IMR-90 (cell line): ENCODE measurements around the gene AKT3. TPM values are rescaled to one million over a fixed set of nuclear protein-coding genes. Genes with fewer than 3 reads are reported as not detected.

Source experiments
- ATAC-seq: fragments of 200-7000 bp; cut with Tn5 transposase; 2 replicates; pipeline ENCODE4 v1.9.1; 2020; ENCODE audit warnings: low read depth, mild to moderate bottlenecking, moderate library complexity
- BruUV-seq: library from RNA; stranded (reverse); fragments of 400-500 nt; replicated peaks from 2 replicates; lab custom pipeline; 2021; lab: Mats Ljungman, UMichigan
- CTCF ChIA-PET: fragments of 300-600 bp; formaldehyde crosslinking; extraction: SDS; loops from one replicate; lab custom pipeline; 2021; ENCODE audit warnings: antibody characterized with exemption; lab: Yijun Ruan, JAX
- POLR2A ChIA-PET: fragments of 300-600 bp; sonication (Branson Sonifier 250); formaldehyde crosslinking; loops from one replicate; lab custom pipeline; 2022; ENCODE audit warnings: antibody characterized with exemption; ENCODE audit not compliant: unreplicated experiment; lab: Charles Lee
- DNase-seq: peaks from one replicate; pipeline ENCODE4 v3.0.0; 2013
- H2AFZ ChIP-seq: replicated peaks from 2 replicates; pipeline ENCODE3; 2013; ENCODE audit warnings: low read length, mild to moderate bottlenecking; ENCODE audit not compliant: poor library complexity
- H2AK5ac ChIP-seq: 2 replicates; pipeline ENCODE4 v1.6.1; 2013; ENCODE audit warnings: low read depth, low read length, inconsistent platforms
- H2AK9ac ChIP-seq: replicated peaks from 2 replicates; pipeline ENCODE3; 2013; ENCODE audit warnings: mild to moderate bottlenecking, low read depth, low read length, moderate library complexity; ENCODE audit not compliant: poor library complexity
- H2BK120ac ChIP-seq: 2 replicates; pipeline ENCODE4 v1.6.1; 2013; ENCODE audit warnings: low read depth, low read length, inconsistent platforms
- H2BK15ac ChIP-seq: 3 replicates; pipeline ENCODE4 v1.6.1; 2013; ENCODE audit warnings: low read depth, low read length, inconsistent platforms
- H2BK20ac ChIP-seq: 2 replicates; pipeline ENCODE4 v1.6.1; 2013; ENCODE audit warnings: low read depth, mild to moderate bottlenecking, inconsistent platforms, low read length, moderate library complexity
- H2BK5ac ChIP-seq: 2 replicates; pipeline ENCODE4 v1.6.1; 2013; ENCODE audit warnings: mild to moderate bottlenecking, low read depth, low read length, inconsistent platforms; ENCODE audit not compliant: poor library complexity, severe bottlenecking
- H3K14ac ChIP-seq: replicated peaks from 2 replicates; pipeline ENCODE4 v1.6.1; 2013; ENCODE audit warnings: low read depth, low read length, inconsistent platforms
- H3K18ac ChIP-seq: 2 replicates; pipeline ENCODE4 v1.6.1; 2013; ENCODE audit warnings: low read depth, low read length, control low read depth
- H3K23ac ChIP-seq: 2 replicates; pipeline ENCODE4 v1.6.1; 2013; ENCODE audit warnings: low read depth, low read length, inconsistent platforms
- H3K27ac ChIP-seq: 2 replicates; pipeline ENCODE4 v1.5.1; 2013; ENCODE audit warnings: mild to moderate bottlenecking, control low read depth, low read length; ENCODE audit not compliant: insufficient read depth
- H3K27me3 ChIP-seq: 2 replicates; pipeline ENCODE4 v1.6.1; 2013; ENCODE audit warnings: low read length; ENCODE audit not compliant: control insufficient read depth, insufficient read depth
- H3K36me3 ChIP-seq: 2 replicates; pipeline ENCODE4 v1.6.1; 2013; ENCODE audit warnings: low read length, mixed read lengths; ENCODE audit not compliant: control insufficient read depth, insufficient read depth
- H3K4ac ChIP-seq: 2 replicates; pipeline ENCODE4 v1.6.1; 2013; ENCODE audit warnings: low read depth, low read length, inconsistent platforms
- H3K4me1 ChIP-seq: 2 replicates; pipeline ENCODE4 v1.6.1; 2013; ENCODE audit warnings: low read length, mixed read lengths; ENCODE audit not compliant: control insufficient read depth, insufficient read depth
- H3K4me2 ChIP-seq: 2 replicates; pipeline ENCODE4 v1.6.1; 2013; ENCODE audit warnings: low read depth, mild to moderate bottlenecking, control low read depth, low read length, moderate library complexity
- H3K4me3 ChIP-seq: 2 replicates; pipeline ENCODE4 v1.5.1; 2013; ENCODE audit warnings: low read depth, mild to moderate bottlenecking, control low read depth, low read length, moderate library complexity; ENCODE audit not compliant: insufficient read depth
- H3K56ac ChIP-seq: 2 replicates; pipeline ENCODE4 v1.6.1; 2013; ENCODE audit warnings: low read length, inconsistent platforms; ENCODE audit not compliant: insufficient read depth; ENCODE audit errors: extremely low read depth
- H3K79me1 ChIP-seq, 2 experiments: 2 replicates each; pipeline ENCODE4 v1.6.1; 2013; ENCODE audit warnings: low read length in 2 of 2, inconsistent platforms in 1 of 2, low read depth in 1 of 2
- H3K9ac ChIP-seq: 2 replicates; pipeline ENCODE4 v1.6.1; 2013; ENCODE audit warnings: low read depth, low read length, control low read depth
- H3K9me1 ChIP-seq: 2 replicates; pipeline ENCODE4 v1.6.1; 2013; ENCODE audit warnings: low read length, inconsistent platforms; ENCODE audit not compliant: insufficient read depth
- H3K9me3 ChIP-seq: 2 replicates; pipeline ENCODE4 v1.6.1; 2013; ENCODE audit warnings: low read length; ENCODE audit not compliant: control insufficient read depth, insufficient read depth
- H4K20me1 ChIP-seq: 2 replicates; pipeline ENCODE4 v1.6.1; 2013; ENCODE audit warnings: low read length, inconsistent platforms; ENCODE audit not compliant: insufficient read depth
- H4K5ac ChIP-seq: 2 replicates; pipeline ENCODE4 v1.6.1; 2013; ENCODE audit warnings: mild to moderate bottlenecking, low read depth, low read length, control low read depth
- H4K8ac ChIP-seq, 2 experiments: 2 replicates each; pipeline ENCODE4 v1.6.1; 2013; ENCODE audit warnings: low read depth in 2 of 2, low read length in 2 of 2, control low read depth in 1 of 2, inconsistent platforms in 1 of 2
- H4K91ac ChIP-seq: 2 replicates; pipeline ENCODE4 v1.6.1; 2013; ENCODE audit warnings: low read depth, low read length, inconsistent platforms; ENCODE audit not compliant: insufficient read depth
- CEBPB ChIP-seq: IDR thresholded peaks from 2 replicates; pipeline ENCODE4 v1.6.1; 2012; ENCODE audit warnings: low read depth, low read length, improper control_type of control experiment
- FOS ChIP-seq: fragments of 150-350 bp; IDR thresholded peaks from 2 replicates; pipeline ENCODE4 v1.6.1; 2016; ENCODE audit warnings: low read depth, low read length
- MAFK ChIP-seq: IDR thresholded peaks from 2 replicates; pipeline ENCODE4 v1.6.1; 2012; ENCODE audit warnings: low read depth, low read length, improper control_type of control experiment
- RAD21 ChIP-seq: IDR thresholded peaks from 2 replicates; pipeline ENCODE4 v1.6.1; 2012; ENCODE audit warnings: low read length, improper control_type of control experiment
- WGBS, 2 experiments: methylation state at CpG; one replicate each; pipeline versions ENCODE4 v1.1.5 to v1.1.7; 2013; ENCODE audit warnings: missing lambda C conversion rate in 2 of 2; ENCODE audit not compliant: insufficient read length in 1 of 2; ENCODE audit errors: extremely low coverage in 2 of 2; 5-methylcytosine and 5-hydroxymethylcytosine counted together
- dilution Hi-C: fragments of 300-500 bp; cut with HindIII; formaldehyde crosslinking; loops from one replicate; pipeline ENCODE4 v1.14.3; 2018; ENCODE audit warnings: low sequenced_read_pairs; ENCODE audit not compliant: unreplicated experiment
- in situ Hi-C: fragments of 300-500 bp; cut with MboI; formaldehyde crosslinking; loops from 3 replicates; pipeline ENCODE4 v1.14.3; 2019; ENCODE audit warnings: low sequenced_read_pairs, inconsistent platforms, mixed read lengths
- intact Hi-C: fragments of 100-400 bp; cut with micrococcal nuclease; formaldehyde crosslinking; loops from 2 replicates; pipeline ENCODE4 v1.10.0; 2022
- polyA plus RNA-seq, 3 experiments: library from polyadenylated mRNA; depleted of rRNA; stranded (reverse); fragments of >200 nt; gene quantifications; 2 replicates each; pipeline ENCODE4 v1.2.3, GENCODE V29; 2012; ENCODE audit warnings: low replicate concordance in 1 of 3
- total RNA-seq: library from RNA; depleted of rRNA; stranded (reverse); fragments of >200 nt; gene quantifications from 2 replicates; pipeline ENCODE4 v1.2.3, GENCODE V29; 2012
- TF ChIP-seq, protein P1 (sequence below): conservative IDR thresholded peaks from 2 replicates; pipeline ENCODE4 v1.5.1; 2012; ENCODE audit warnings: mild to moderate bottlenecking, low read depth, low read length, improper control_type of control experiment

Gene AKT3
- total and polyA plus RNA-seq, 2 of the 4 experiments (the other 2 are of a cell fraction), result 15.2 to 19.4 TPM

DNA sequence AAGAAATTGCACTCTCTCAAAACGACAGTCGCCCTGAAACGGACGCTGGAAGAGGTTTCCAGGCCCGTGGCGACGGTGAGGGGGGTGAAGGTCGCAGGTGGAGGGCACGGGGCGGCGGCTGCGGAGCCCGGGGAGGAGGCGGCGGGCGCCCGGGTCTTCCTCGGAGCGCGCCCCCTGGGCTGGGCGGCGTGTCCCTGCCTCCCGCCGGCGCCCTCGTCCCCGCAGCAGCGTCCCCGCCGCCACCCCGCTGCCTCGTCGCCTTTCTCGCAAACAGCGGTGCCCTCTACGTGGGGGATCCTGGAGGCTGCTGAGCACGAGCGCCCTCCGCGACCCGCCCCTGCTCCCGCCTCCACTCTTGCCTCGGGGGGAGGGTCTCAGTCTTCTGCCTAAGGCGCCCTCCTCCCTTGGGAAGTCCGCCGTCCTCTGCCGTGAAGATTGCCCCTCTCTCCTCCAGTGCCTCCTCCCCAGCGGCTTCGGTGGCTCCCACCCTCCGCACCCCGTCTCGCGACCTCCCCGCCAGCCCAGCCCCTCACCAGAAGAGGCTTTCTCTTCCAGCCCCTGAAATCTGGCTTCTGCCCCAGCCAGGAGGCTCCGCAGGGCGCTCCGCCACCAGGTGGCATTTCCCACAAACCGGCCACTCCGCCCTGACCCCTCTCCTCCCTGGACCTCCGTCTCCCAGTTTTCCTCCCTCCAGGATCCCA, 366.8 kb downstream of the AKT3 start:
- intact Hi-C loops, result no loop called here
- Histone ChIP-seq H2AFZ (peak overlapping the region; percentile 34), H4K5ac (no peak overlapping the region), H3K4me3 (no peak overlapping the region), H3K23ac (no peak overlapping the region), H2BK15ac (no peak overlapping the region), H3K4me1 (peaks cover 2% of the 10 kb centered on the region; the same call in 1 of the 2 replicates), H3K9me3 (no peaks in the 10 kb centered on the region), H3K79me1 (peaks cover 0 to 4% of the 10 kb centered on the region in 2 experiments; a peak in 1 of 4 replicates), H2BK20ac (no peak overlapping the region), H2AK9ac (no peak overlapping the region), H3K4ac (no peak overlapping the region), H3K14ac (no peak overlapping the region), H2AK5ac (no peak overlapping the region), H3K18ac (no peak overlapping the region), H3K36me3 (no peaks in the 10 kb centered on the region; the same call in 1 of the 2 replicates), H3K56ac (no peak overlapping the region), H3K4me2 (no peak overlapping the region), H3K9me1 (peaks cover 3% of the 10 kb centered on the region; the same call in 1 of the 2 replicates), H3K9ac (no peak overlapping the region), H3K27ac (no peak overlapping the region), H2BK5ac (no peak overlapping the region), H2BK120ac (no peak overlapping the region), H4K91ac (no peak overlapping the region), H3K27me3 (no peaks in the 10 kb centered on the region), H4K8ac (no peak overlapping the region), H4K20me1 (no peaks in the 10 kb centered on the region)
- DNase-seq (no peak), ATAC-seq (no peak)
- WGBS, 2 experiments, result 58% methylated on average over 23 of the region's 60 CpGs; no CpG with 5 or more reads in 1 of the 2 experiments
- in situ Hi-C loops, result loop anchor here (25.0 kb wide), 1 partner anchor 804 kb away; no protein-coding TSS in a partner anchor
- no TSS peak for BruUV-seq
- ChIA-PET CTCF (no interaction called here), POLR2A (no interaction called here)
- TF ChIP-seq FOS (no peak), RAD21 (no peak), CEBPB (no peak), MAFK (no peak)
- TF ChIP-seq, protein P1, sequence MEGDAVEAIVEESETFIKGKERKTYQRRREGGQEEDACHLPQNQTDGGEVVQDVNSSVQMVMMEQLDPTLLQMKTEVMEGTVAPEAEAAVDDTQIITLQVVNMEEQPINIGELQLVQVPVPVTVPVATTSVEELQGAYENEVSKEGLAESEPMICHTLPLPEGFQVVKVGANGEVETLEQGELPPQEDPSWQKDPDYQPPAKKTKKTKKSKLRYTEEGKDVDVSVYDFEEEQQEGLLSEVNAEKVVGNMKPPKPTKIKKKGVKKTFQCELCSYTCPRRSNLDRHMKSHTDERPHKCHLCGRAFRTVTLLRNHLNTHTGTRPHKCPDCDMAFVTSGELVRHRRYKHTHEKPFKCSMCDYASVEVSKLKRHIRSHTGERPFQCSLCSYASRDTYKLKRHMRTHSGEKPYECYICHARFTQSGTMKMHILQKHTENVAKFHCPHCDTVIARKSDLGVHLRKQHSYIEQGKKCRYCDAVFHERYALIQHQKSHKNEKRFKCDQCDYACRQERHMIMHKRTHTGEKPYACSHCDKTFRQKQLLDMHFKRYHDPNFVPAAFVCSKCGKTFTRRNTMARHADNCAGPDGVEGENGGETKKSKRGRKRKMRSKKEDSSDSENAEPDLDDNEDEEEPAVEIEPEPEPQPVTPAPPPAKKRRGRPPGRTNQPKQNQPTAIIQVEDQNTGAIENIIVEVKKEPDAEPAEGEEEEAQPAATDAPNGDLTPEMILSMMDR, result no peak
- dilution Hi-C loops, result no loop called here
